Measurements from ENCODE around the gene PSMB3. TPM values are rescaled to one million over a fixed set of nuclear protein-coding genes. Genes with fewer than 3 reads are reported as not detected.

Gene PSMB3
- 365 TPM for total RNA-seq (2013)
- polyA plus RNA-seq = 100 to 1,000 TPM; 315 to 689 (median 625) TPM
- polyA minus RNA-seq = 243 and 352 TPM in 2 replicates
- total RNA-seq = 20.9 to 63.9 (median 51.8) reads per million in 11 experiments

GRCh38 chr17:38752308-38753070, at the start of gene PSMB3:
Gene PSMB3 (plus strand): TSS chr17:38752741. CDS start chr17:38752827, 86 bp downstream.
- peak within 1 kb of the TSS; percentile 96 to 100 (median 99) for H3K27ac Mint-ChIP-seq
- H2AFZ ChIP-seq (ENCODE audit: insufficient read depth, low read depth, low read length, poor library complexity, severe bottlenecking) = peak within 1 kb of the TSS; percentile 85
- H3K4me3 Mint-ChIP-seq = peak within 1 kb of the TSS; percentile 94 to 100

More at GRCh38 chr17:38752308-38753070, at the start of gene PSMB3:
- WGBS (ENCODE audit: insufficient coverage) = under 1% methylated on average over 44 of the region's 44 CpGs
- Histone ChIP-seq H3K9me3 (replicated peaks in 1 of 2; ENCODE audit: control insufficient read depth in 1 of 2, insufficient read depth in 1 of 2, low read length in 2 of 2) (no peaks in the 10 kb centered on the region), H3K9ac (ENCODE audit: insufficient read depth, low read length, poor library complexity, severe bottlenecking) (peak within 1 kb of the TSS; percentile 95), H3K36me3 (replicated peaks in 1 of 2; ENCODE audit: control insufficient read depth in 1 of 2, insufficient read depth in 2 of 2, low read length in 2 of 2) (peaks cover 29 to 30% of the 10 kb centered on the region in 2 donors), H3K79me2 (ENCODE audit: insufficient read depth, low read length) (peaks cover 40% of the 10 kb centered on the region), H3K4me3 (replicated peaks in 1 of 3; ENCODE audit: low read depth in 2 of 3, low read length in 3 of 3) (peak within 1 kb of the TSS; percentile 96 to 99 (median 98)), H3K4me1 (ENCODE audit: control insufficient read depth in 1 of 2, insufficient read depth in 2 of 2, low read length in 2 of 2) (peaks cover 55 to 60% of the 10 kb centered on the region in 2 donors), H3K4me2 (replicated peaks; ENCODE audit: extremely low read depth, low read length, poor library complexity, severe bottlenecking) (peak within 1 kb of the TSS; percentile 94), H3K27ac (ENCODE audit: low read depth in 1 of 2, low read length in 2 of 2) (peak within 1 kb of the TSS; percentile 97 to 98), H4K20me1 (ENCODE audit: insufficient read depth, low read length) (peaks cover 29% of the 10 kb centered on the region), H3K27me3 (ENCODE audit: control insufficient read depth in 2 of 2, insufficient read depth in 2 of 2, low read length in 2 of 2) (peaks cover 11 to 36% of the 10 kb centered on the region in 2 donors)
- peaks cover 23 to 38% (median 31%) of the 10 kb centered on the region in 3 donors for H3K27me3 Mint-ChIP-seq (ENCODE audit: low read depth in 3 of 3)
- H3K4me1 Mint-ChIP-seq = peaks cover 50% of the 10 kb centered on the region
- DNase-seq = peak; percentile 99 to 100 (median 100)
- intact Hi-C loops (cut with micrococcal nuclease) = loop anchor here (1.0 to 10.0 kb wide), 4 partner anchors 22 to 75 kb away; partner anchors contain the start of gene CISD3 (in 1 of the 2)
- H3K9me3 Mint-ChIP-seq = peaks cover 0 to 14% (median 0%) of the 10 kb centered on the region in 7 donors
- H3K36me3 Mint-ChIP-seq = peaks cover 25 to 38% of the 10 kb centered on the region in 2 donors
- TF ChIP-seq CTCF (IDR thresholded peaks at IDR 0.05) = no peak

Data from CD14-positive monocyte (primary cell).